GM03348 (cell line): Measurements from ENCODE around the gene LDLRAD1.
"Not testable (repeated sequence)": the region's sequence is repeated elsewhere in the genome, so short reads cannot be mapped to it uniquely, and the experiment has no call there.

ENCODE experiments used
- DNase-seq: peaks from one replicate; pipeline ENCODE4 v3.0.0; 2012; ENCODE audit warnings: low spot score

LDLRAD1 gene

DNA sequence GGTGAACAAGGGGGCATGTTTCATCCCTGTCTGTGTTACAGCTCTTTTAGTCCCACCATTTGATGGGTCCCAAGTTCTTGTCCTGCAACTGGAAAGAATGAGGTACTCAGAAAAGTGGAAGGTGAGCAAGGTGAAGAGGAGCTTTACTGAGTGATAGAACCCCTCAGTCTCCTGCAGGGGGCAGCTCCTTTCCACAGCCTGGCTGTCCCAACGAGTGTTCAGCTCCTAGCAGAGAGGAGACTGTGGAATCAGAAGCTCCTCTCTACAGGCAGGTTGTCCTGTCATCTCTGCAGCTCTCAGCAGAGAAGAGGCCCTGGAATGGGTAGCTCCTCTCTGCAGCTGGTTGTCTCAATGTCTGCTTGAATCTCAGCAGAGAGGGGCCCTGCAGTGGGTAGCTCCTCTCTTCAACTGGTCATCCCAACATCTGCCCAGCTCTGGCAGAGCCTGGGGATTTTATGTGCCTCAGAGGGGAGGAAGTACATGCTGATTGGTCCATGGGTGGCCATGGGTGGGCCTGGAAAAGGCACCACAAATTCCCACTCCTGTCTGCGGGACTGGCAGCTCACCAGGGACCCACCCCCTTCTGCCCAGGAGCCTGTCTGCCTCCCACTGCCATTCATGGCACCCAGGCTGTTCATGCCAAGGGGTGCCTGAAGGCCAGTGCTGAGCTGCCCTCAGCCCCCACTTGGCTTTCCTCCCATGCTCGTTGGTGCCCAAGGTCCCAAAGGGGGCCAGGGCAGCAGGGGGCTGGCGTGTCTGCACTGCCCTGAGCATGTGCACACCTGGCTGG lies 25.7 kb downstream of the LDLRAD1 start:
- no peak for DNase-seq

DNA sequence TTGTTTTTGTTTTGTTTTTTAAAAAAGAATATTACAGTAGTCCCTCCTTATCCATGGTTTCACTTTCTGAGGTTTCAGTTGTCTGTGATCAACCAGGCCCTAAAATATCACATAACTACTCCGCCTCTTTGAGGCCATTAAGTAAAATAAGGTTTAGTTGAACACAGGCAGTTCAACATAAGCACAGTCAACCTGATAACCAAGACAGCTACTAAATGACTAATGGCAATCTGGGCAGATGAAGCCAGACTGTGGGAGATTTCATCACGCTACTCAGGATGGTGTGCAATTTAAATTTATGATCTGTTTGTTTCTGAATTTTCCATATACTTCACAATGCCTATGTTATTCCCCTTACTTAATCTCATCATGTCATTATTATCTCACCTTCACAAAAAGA lies 30.1 kb downstream of the LDLRAD1 start:
- DNase-seq = no peak

DNA sequence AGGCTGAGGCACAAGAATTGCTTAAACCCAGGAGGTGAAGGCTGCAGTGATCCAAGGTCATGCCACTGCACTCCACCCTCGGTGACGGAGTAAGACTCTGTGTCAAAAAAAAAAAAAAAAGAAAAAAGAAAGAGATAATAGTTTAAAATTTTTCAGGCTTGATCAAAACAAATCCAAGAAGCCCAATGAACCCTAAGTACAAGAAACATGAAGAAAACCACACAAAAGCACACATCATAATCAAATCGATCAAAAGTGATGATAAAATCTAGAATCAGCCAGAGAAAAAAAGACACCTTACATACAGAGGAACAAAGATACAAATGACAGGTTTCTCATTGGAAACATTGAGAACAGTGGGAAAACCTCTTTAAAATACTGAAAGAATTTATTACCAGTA lies 31.5 kb downstream of the LDLRAD1 start:
- DNase-seq = no peak

DNA sequence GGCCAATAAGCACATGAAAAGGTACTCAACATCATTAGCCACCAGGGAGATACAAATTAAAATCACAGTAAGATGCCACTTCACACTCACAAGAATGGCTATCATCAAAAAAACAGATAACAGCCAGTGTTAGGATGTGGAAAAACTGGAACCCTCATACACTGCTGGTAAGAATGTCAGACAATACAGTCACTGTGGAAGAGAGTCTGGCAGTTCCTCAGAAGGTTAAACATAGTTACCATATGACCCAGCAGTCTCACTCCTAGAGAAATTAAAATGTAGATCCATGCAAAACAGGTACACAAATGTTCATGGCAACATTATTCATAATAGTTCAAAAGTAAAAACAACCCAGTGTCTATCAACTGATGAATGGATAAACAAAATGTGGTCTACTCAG lies 33.3 kb downstream of the LDLRAD1 start:
- DNase-seq = no peak

DNA sequence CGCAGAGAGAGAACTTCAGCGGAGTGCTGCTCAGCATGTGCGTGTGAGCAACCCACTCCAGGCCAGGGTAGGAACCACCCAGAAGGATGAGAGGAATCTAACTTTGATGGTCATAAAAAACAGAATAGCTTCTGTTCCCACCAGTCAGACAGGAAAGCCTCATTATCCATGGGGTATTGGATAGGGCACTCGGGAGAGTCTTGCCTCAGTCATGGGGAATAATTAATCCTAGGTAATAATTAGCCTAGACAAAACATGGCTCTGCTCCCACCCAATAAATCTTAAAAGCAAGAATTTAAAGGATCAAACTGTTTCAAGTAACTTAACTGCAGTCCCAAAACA lies 35.3 kb downstream of the LDLRAD1 start:
- no peak for DNase-seq

DNA sequence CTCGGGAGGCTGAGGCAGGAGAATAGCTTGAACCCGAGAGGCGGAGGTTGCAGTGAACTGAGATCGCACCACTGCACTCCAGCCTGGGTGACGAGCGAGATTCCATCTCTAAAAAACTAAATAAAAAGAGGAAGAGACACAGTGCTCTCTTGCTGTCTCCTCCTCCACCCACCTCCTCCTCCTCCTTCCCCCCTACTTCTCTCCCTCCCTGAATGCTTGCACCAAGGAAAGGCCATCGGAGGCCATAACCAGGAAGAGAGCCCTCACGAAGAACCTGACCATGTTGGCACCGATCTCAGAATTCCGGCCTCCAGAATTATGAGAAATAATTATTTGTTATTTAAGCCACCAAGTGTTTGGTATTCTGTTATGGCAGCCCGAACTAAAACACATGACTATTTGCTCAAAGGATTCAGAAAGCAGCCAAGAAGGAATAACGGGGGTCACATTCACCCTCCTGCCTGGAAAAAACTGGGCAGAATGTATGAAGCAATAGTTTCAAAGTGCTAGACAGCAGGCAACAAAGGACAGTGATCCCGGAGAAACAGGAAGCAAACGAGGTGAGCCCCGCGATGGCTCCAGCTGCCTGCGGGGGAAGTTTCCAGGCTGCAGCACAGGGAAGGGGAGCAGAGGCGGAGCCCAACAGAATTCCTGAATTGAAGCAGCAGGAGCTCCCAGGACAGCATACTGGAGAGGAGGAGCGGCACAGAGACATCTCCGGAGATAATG lies 35.8 kb downstream of the LDLRAD1 start:
- DNase-seq = peak; percentile 82

DNA sequence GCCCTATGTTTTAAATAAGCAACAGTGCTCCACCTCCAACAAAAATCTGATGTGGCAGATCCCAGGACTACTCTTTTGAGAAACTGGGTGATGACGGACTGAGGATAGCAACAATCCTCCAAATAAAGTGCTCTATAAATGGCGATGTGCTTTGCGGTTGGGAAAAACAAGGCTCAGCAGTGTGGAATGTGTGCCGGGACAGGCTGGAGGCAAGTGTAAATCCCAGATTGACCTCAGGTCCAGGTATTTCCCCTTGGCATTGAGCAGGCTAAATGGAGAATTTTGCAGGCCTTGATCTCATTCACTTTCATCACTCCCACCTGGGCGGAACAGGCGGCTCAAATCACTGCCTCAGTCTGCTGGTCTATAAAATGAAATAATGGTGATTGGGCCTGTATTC lies 36.8 kb downstream of the LDLRAD1 start:
- no peak for DNase-seq

DNA sequence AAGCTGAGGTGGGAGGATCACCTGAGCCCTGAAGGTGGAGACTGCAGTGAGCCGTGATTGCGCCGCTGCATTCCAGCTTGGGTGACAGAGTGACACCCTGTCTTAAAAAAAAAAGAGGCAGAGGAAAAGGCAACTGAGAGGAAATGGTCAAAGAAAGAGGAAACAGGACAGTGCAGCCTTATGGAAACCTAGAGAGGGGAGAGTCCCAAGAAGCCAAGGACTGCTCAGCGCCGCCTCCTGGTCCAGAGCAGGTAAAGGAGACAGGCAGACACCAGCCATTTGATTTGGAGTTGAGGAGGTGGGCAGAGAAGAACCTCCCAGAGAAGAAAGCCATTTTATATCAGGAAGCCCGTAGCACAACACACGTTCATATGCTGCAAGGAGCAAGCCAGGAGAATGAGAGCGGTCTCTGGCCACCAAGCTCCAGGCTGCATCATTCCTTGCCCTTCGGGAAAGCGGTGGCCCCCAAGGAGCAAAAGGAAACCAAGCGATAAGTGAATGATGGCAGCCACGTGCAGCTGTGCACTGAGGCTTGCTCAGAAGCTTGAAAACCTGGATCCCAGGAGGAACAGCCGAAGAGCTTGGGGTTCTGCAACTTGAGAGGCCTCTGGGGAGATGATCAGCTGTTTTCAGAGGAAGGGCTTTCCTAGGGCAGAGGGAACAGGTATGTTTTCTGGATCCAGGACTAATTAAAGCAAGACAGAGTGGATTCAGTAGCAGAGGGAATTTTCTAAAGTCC lies 38.1 kb downstream of the LDLRAD1 start:
- DNase-seq = no peak

DNA sequence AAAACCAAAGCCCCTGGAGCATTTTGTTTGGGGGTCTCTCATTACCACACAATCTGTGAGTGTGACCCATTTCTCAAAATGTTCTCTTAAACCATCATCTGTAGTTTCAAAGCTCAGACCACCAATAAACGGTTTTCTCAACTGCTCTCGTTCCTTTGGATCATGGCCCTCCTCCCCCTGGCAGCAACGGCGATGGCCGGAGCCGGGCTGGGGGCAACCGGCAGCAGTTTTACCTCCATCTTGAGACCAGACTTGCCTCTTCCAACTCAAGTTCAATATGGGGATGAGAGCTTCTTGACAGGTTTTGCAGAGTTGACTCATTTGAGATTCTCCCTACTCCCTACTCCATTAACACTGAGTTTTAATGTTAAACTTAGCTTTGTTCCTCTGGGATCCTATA lies 42.1 kb downstream of the LDLRAD1 start:
- DNase-seq = no peak

DNA sequence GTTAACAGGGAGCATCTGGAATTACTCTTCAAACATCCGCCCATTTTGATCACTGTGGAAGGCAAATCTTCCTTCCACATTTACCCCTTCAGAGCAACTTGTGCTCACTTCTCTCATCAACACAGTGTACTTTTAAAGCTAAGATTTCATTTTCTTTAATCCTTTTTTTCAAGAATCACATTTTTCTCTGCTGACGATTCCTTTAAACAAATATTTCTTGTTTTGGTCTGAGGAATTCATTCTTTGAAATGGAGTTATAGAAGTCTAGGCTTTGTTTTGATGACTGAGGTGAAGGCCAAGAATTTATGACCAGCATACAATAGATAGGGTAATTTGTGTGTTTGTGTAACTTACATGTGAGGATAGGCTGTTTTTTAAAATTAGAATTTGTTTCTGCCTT lies 46.3 kb downstream of the LDLRAD1 start:
- DNase-seq = no peak

DNA sequence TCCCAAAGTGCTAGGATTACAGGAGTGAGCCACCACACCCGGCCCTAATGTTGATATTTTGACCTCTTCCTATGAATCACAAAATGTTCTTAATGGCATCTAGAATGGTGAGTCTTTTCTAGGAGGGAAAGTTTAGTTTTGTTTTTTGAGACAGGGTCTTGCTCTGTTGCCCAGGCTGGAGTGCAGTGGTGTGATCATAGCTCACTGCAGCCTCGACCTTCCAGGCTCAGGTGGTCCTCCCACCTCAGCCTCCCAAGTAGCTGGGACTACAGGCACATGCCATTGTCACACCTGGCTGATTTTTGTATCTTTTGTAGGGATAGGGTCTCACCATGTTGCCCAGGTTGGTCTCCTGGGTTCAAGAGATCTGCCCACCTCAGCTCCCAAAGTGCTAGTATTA lies 48.7 kb downstream of the LDLRAD1 start:
- not testable (repeated sequence) for DNase-seq

DNA sequence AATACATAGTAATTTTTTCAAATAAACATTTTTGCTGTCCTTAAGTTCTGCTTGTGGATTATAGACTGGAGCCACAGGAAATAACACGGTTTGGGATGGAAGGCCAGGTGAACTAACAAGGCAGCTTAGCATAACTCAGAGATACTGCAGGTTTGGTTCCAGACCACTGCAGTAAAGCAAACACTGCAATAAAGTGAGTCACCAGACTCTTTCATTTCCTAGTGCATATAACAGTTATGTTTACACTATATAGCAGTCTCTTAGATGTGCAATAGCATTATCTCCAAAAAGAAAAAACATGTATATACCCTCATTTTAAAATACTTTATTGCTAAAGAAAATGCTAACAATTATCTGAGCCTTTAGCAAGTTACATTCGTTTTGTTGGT lies 49.9 kb downstream of the LDLRAD1 start:
- no peak for DNase-seq

DNA sequence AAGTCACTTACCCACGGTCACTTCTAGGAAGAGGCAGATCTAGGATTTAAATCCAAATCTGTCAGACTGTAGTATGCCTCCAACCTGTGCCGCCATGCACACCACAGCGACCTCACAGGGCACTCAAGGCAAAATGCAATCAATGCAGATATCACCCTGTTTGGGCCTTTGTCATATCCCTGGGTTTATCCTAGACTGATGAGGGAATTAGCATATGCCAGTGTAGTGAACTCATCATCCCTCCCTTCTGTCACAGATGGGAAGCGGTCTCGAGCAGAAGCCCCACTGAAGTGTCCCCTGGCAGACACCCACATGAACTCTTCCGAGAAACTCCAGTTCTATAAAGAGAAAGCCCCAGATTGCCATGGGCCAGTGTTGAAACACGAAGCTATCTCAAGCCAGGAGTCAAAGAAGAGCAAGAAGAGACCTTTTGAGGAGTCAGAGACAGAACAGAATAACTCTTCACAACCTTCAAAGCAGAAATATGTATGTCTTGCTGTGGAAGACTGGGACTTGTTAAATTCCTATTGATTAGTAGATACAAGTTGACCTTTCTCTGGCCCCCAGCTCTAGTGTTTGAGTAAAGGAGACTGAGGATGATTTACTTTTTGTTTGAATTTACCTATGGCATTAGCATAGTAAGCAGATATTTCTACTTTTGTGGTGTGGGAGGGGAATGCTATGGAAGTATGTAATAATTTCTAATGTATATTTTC lies 50.4 kb downstream of the LDLRAD1 start:
- no peak for DNase-seq

DNA sequence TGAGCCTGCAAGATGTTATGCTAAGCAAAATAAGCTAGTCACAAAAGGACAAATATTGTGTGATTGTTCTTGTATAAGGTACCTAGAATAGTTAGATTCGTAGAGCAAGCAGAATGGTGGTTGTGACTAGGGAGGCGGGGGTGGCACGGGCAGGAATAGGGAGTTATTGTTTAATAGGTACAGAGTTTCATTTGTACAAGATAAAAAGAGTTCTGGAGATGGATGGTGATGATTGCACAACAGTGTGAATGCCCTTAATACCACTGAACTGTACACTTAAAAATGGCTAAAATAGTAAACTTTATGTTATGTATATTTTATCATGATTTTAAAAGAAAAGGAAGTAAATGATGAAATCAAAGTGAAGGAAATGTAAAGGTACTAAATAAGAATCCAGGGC lies 51.2 kb downstream of the LDLRAD1 start:
- no peak for DNase-seq

DNA sequence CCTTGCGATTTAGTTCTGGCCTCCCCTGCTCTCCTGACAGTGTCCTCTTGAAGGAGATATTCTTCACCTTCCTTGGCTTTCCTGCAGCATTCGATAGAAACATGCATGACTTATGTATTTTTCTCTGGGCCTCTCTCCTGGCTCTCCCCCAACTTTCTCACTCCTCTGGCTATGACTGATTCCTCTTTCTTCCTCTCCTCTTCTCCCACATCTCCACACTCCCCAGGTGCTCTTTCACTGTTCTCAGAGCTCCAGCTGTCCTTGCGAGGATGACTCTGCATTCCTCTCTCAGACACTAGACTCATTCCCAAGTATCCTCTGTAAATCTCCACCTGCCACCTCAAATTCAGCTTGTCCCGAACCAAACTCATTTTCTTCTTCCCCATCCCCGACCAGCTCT lies 53.9 kb downstream of the LDLRAD1 start:
- no peak for DNase-seq

DNA sequence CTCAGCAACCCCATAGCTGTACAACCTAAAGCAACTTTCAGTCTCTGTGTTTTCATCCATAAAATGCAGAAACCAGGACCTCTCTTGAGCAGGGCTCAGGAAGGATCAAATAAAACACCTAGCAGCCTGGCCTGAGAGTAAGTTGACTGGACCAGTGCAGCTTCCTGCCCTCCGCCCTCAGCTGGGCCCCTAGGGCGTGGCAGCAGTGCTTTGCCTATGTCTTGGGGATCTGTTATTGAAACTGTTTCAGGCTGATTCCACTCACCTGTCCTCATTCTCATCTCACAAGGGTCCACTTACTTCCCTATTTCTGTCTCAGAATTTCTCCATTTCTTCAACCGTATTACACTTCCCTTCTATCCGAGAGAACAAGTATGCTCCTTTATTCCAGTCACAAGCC lies 54.5 kb downstream of the LDLRAD1 start:
- DNase-seq = no peak

DNA sequence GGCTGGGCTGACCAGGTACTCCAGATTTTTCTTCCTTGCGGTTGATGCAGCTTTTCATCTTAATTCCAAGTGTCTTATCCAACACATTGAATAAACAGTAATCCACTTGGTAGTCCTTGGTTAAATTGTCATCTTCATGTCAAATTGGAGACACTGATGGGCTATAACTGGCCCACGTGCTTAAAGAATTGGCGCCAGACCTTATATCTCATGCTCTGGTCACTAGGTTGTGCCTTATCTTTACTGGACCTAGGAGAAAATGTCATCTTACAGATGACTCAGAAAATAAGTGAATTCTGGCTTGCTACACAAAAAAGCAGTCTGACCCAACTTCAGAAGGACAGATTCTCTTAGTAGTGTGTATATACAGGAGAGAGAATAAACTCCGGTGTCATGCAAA lies 55.6 kb downstream of the LDLRAD1 start:
- no peak for DNase-seq

DNA sequence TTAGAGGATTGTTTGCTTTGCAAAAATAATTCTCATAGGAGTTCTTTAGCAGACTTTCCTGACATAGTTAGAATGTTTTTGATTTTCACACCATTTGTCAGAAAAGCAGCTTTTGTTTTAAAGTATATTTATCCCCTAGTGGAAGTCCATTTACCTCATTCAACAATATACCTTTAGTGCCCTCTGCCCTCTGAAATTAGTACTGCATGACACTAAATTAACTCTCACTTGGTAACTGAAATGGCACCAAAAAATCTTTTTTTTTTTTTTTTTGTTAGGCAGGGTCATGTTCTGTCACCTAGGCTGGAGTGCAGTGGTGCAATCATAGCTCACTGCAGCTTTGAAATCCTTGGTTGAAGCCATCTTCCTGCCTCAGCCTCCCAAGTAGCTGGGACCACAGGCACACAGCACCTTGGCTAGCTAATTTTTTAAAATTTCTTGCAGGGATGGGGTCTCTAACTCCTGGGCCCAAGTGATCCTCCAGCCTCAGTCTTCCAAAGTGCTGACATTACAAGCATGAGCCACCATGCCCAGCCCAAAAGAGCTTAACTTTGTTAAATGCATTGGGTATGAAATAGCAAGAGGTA lies 58.2 kb downstream of the LDLRAD1 start:
- DNase-seq = peak; percentile 33
